HepG2 (cell line): ENCODE measurements around the gene MGAT5. TPM values are rescaled to one million over a fixed set of nuclear protein-coding genes. Genes with fewer than 3 reads are reported as not detected.

ENCODE experiments used
- ATAC-seq: fragments of 200-7000 bp; cut with Tn5 transposase; 3 replicates; pipeline ENCODE4 v1.9.1; 2020; ENCODE audit warnings: mild to moderate bottlenecking, moderate library complexity
- BruUV-seq: library from RNA; stranded (reverse); fragments of 400-500 nt; replicated peaks from 2 replicates; lab custom pipeline; 2021; lab: Mats Ljungman, UMichigan
- CTCF ChIA-PET: fragments of 300-600 bp; formaldehyde crosslinking; extraction: SDS; loops from one replicate; lab custom pipeline; 2021; ENCODE audit warnings: low total read pairs, inconsistent platforms, low intra/inter-chr PET ratio; lab: Yijun Ruan, JAX
- POLR2A ChIA-PET: fragments of 350-600 bp; sonication (Branson Sonifier 250); formaldehyde crosslinking; loops from one replicate; lab custom pipeline; 2020; ENCODE audit warnings: antibody characterized with exemption, inconsistent platforms; lab: Yijun Ruan, JAX
- DNase-seq: peaks from one replicate; pipeline ENCODE4 v3.0.0-alpha.2; 2015; ENCODE audit warnings: low spot score
- FAIRE-seq: peaks from 3 replicates; lab custom pipeline; 2011; peaks lifted over from hg19 to GRCh38; lab: Jason Lieb, UNC
- H2AFZ ChIP-seq: one replicate; pipeline ENCODE4 v1.6.1; 2011; ENCODE audit warnings: low read length, inconsistent platforms
- H3K27ac ChIP-seq: fragments of 300-600 bp; 3 replicates; pipeline ENCODE4 v1.8.0; 2011; ENCODE audit warnings: mixed run types, mild to moderate bottlenecking, mixed read lengths, low read length, inconsistent platforms; ENCODE audit not compliant: insufficient read depth; ENCODE audit errors: extremely low read length
- H3K27me3 ChIP-seq, 2 experiments: fragments of 200-600 bp in 1 of 2; 2 replicates in 1 of 2; 3 replicates in 1 of 2; pipeline versions ENCODE4 v1.6.0 to v1.8.0; 2011; ENCODE audit warnings: low read length in 2 of 2, mild to moderate bottlenecking in 2 of 2, moderate library complexity in 2 of 2, inconsistent platforms in 1 of 2; ENCODE audit not compliant: insufficient read depth in 2 of 2, control insufficient read depth in 1 of 2
- H3K36me3 ChIP-seq, 2 experiments: fragments of 200-600 bp in 1 of 2; replicated peaks in 1 of 2; 2 replicates in 1 of 2; 3 replicates in 1 of 2; pipeline versions ENCODE4 v1.5.1 to v1.8.0; 2011; ENCODE audit warnings: low read length in 2 of 2, inconsistent platforms in 1 of 2; ENCODE audit not compliant: insufficient read depth in 2 of 2, control insufficient read depth in 1 of 2
- H3K4me1 ChIP-seq: 2 replicates; pipeline ENCODE4 v1.5.1; 2012; ENCODE audit warnings: low read length, inconsistent platforms; ENCODE audit not compliant: insufficient read depth
- H3K4me2 ChIP-seq: 2 replicates; pipeline ENCODE4 v1.6.0; 2011; ENCODE audit warnings: low read depth, low read length, inconsistent platforms
- H3K4me3 ChIP-seq, 3 experiments: fragments of 200-600 bp in 1 of 3; sonication (generic), shearing (Covaris generic) in 1 of 3; replicated peaks in 1 of 3; 2 replicates each; pipeline ENCODE4 v1.5.1; 2011 to 2016; ENCODE audit warnings: low read length in 3 of 3, inconsistent platforms in 2 of 3, low read depth in 2 of 3, mild to moderate bottlenecking in 2 of 3, control low read depth in 1 of 3, mixed read lengths in 1 of 3; ENCODE audit not compliant: insufficient read depth in 1 of 3
- H3K79me2 ChIP-seq: one replicate; pipeline ENCODE4 v1.6.1; 2011; ENCODE audit warnings: low read length, inconsistent platforms; ENCODE audit not compliant: insufficient read depth
- H3K9ac ChIP-seq: 2 replicates; pipeline ENCODE4 v1.6.0; 2011; ENCODE audit warnings: mild to moderate bottlenecking, low read depth, low read length, inconsistent platforms; ENCODE audit not compliant: insufficient read depth
- H3K9me3 ChIP-seq: 2 replicates; pipeline ENCODE4 v1.5.1; 2012; ENCODE audit warnings: mild to moderate bottlenecking, low read length
- H4K20me1 ChIP-seq: 2 replicates; pipeline ENCODE4 v1.6.0; 2011; ENCODE audit warnings: inconsistent platforms, mild to moderate bottlenecking, low read length, moderate library complexity; ENCODE audit not compliant: insufficient read depth
- ARHGAP35 ChIP-seq: sonication (generic); formaldehyde crosslinking; IDR thresholded peaks from 2 replicates; pipeline ENCODE4 v1.9.0; 2022; ENCODE audit warnings: mild to moderate bottlenecking, inconsistent platforms, moderate library complexity, missing genetic modification reagents, borderline replicate concordance
- ATF1 ChIP-seq: IDR thresholded peaks from 2 replicates; pipeline ENCODE4 v1.6.1; 2016; ENCODE audit warnings: mild to moderate bottlenecking, control low read depth
- ELF3 ChIP-seq: IDR thresholded peaks from 2 replicates; pipeline ENCODE4 v1.6.1; 2016; ENCODE audit warnings: missing genetic modification reagents, missing compliant biosample characterization
- EP300 ChIP-seq, 3 experiments: sonication (generic) in 1 of 3; formaldehyde crosslinking in 1 of 3; IDR thresholded peaks; 2 replicates each; pipeline versions ENCODE4 v1.5.1 to v1.6.1; 2011 to 2020; ENCODE audit warnings: low read depth in 2 of 3, low read length in 2 of 3, borderline replicate concordance in 1 of 3, improper control_type of control experiment in 1 of 3, mild to moderate bottlenecking in 1 of 3, missing genetic modification reagents in 1 of 3, moderate library complexity in 1 of 3
- HDAC6 ChIP-seq: fragments of 200-600 bp; sonication (generic); IDR thresholded peaks from 2 replicates; pipeline ENCODE4 v1.7.0; 2017; ENCODE audit warnings: mild to moderate bottlenecking, antibody characterized with exemption, low read length, low read depth
- JUNB ChIP-seq: sonication (generic); formaldehyde crosslinking; IDR thresholded peaks from 2 replicates; pipeline ENCODE4 v1.8.0; 2022; ENCODE audit warnings: missing genetic modification reagents, mild to moderate bottlenecking, borderline replicate concordance
- MED8 ChIP-seq: sonication (generic); formaldehyde crosslinking; IDR thresholded peaks from 2 replicates; pipeline ENCODE4 v1.8.1; 2023; ENCODE audit warnings: mild to moderate bottlenecking, missing genetic modification reagents; ENCODE audit not compliant: insufficient replicate concordance
- PHB2 ChIP-seq: fragments of 450-650 bp; IDR thresholded peaks from 2 replicates; pipeline ENCODE4 v1.6.1; 2018; ENCODE audit not compliant: partially characterized antibody
- RFXAP ChIP-seq: sonication (generic); formaldehyde crosslinking; IDR thresholded peaks from 2 replicates; pipeline ENCODE4 v1.4.0; 2020; ENCODE audit warnings: missing genetic modification reagents, borderline replicate concordance
- SNRNP70 ChIP-seq: fragments of 200-400 bp; formaldehyde crosslinking; IDR thresholded peaks from 2 replicates; pipeline ENCODE4 v1.6.1; 2017; ENCODE audit warnings: mild to moderate bottlenecking, low read depth, low read length, moderate library complexity
- ZMYM3 ChIP-seq: sonication (generic); formaldehyde crosslinking; IDR thresholded peaks from 2 replicates; pipeline ENCODE4 v1.5.1; 2020; ENCODE audit warnings: mild to moderate bottlenecking, missing genetic modification reagents
- ZNF207 ChIP-seq: fragments of 450-650 bp; IDR thresholded peaks from 2 replicates; pipeline ENCODE4 v1.6.1; 2016; ENCODE audit warnings: antibody characterized with exemption, borderline replicate concordance
- ZNF501 ChIP-seq: sonication (generic); formaldehyde crosslinking; IDR thresholded peaks from 2 replicates; pipeline ENCODE4 v1.5.1; 2020; ENCODE audit warnings: mild to moderate bottlenecking, moderate library complexity, missing genetic modification reagents
- ZNF558 ChIP-seq: sonication (generic); formaldehyde crosslinking; IDR thresholded peaks from 2 replicates; pipeline ENCODE4 v1.9.0; 2022; ENCODE audit warnings: mild to moderate bottlenecking, missing genetic modification reagents, borderline replicate concordance
- ZNF776 ChIP-seq: sonication (generic); formaldehyde crosslinking; IDR thresholded peaks from 2 replicates; pipeline ENCODE4 v1.4.0; 2020; ENCODE audit warnings: mild to moderate bottlenecking, missing genetic modification reagents
- ZNF841 ChIP-seq: sonication (generic); formaldehyde crosslinking; IDR thresholded peaks from 2 replicates; pipeline ENCODE4 v1.8.1; 2023; ENCODE audit warnings: missing genetic modification reagents, borderline replicate concordance
- ZSCAN20 ChIP-seq: sonication (generic); formaldehyde crosslinking; IDR thresholded peaks from 2 replicates; pipeline ENCODE4 v1.4.0; 2020; ENCODE audit warnings: missing genetic modification reagents, mild to moderate bottlenecking, borderline replicate concordance
- WGBS: methylation state at CpG from one replicate; pipeline ENCODE4 v1.1.6; 2017; ENCODE audit warnings: low lambda C conversion rate; 5-methylcytosine and 5-hydroxymethylcytosine counted together
- in situ Hi-C: cut with HindIII; loops from 2 replicates; pipeline ENCODE4 v1.10.0; 2017; ENCODE audit warnings: low pct_unique_long_range_greater_than_20kb; ENCODE audit not compliant: extremely low pct_ligation_motif_present
- intact Hi-C: fragments of 100-400 bp; cut with micrococcal nuclease; formaldehyde crosslinking; loops from one replicate; pipeline ENCODE4 v1.10.0; 2022; ENCODE audit not compliant: unreplicated experiment
- polyA plus RNA-seq, 8 experiments: library from polyadenylated mRNA; depleted of rRNA in 3 of 8; stranded (reverse) in 7 of 8; unstranded in 1 of 8; fragments of >200 nt; fragmentation: Illumina TruSeq in 4 of 8; extraction: Trizol in 4 of 8; gene quantifications; 2 replicates each; pipeline versions ENCODE4 v1.2.1 to v1.2.3, GENCODE V29; 2011 to 2016; ENCODE audit warnings: low read depth in 4 of 8, missing spikeins in 1 of 8, mixed read lengths in 1 of 8; ENCODE audit not compliant: insufficient read depth in 1 of 8
- total RNA-seq, 5 experiments: library from RNA; depleted of rRNA; stranded (reverse); fragments of >200 nt; fragmentation: Illumina TruSeq; extraction: Trizol; gene quantifications; 2 replicates each; pipeline ENCODE4 v1.2.3, GENCODE V29; 2016; ENCODE audit warnings: low read depth in 1 of 5
- TF ChIP-seq, protein P1 (sequence below): sonication (generic); formaldehyde crosslinking; IDR thresholded peaks from 2 replicates; pipeline ENCODE4 v1.4.0; 2020; ENCODE audit warnings: missing genetic modification reagents
- TF ChIP-seq, protein P2 (sequence below): sonication (generic); formaldehyde crosslinking; IDR thresholded peaks from 2 replicates; pipeline ENCODE4 v1.5.0; 2020; ENCODE audit warnings: missing genetic modification reagents

The MGAT5 gene
- total and polyA plus RNA-seq, 2 of the 13 experiments (the other 11 are each of a cell fraction or from before 2014, with no cell fraction given), result 33.1 to 60.2 TPM

DNA sequence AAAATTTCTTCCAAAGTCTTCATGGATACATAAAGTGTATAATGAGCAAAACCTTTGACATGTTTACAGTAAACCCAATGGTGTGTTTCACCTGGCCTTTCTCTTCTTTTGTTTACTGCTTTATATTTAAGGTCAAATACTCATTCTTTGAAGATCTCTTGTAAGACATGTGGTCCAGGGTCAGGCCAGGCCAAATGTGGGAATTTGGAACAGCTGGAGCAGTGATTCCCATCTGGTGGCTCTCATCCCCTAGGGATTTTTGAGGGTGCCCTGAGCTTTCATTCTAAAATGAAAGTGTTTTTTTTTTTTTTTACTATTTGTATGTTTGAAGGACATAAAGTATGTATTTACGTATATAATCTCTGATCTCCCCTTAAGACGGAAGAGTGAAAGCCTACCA, 13.8 kb upstream of the MGAT5 start:
- intact Hi-C loops (no loop called here), in situ Hi-C loops (loop anchor here (10.0 kb wide), 1 partner anchor 175 kb away; no protein-coding TSS in a partner anchor)
- ATAC-seq (no peak), DNase-seq (no peak), FAIRE-seq (no peak)
- Histone ChIP-seq H4K20me1 (no peaks in the 10 kb centered on the region; the same call in 1 of the 2 replicates), H3K9ac (no peak overlapping the region), H3K9me3 (no peaks in the 10 kb centered on the region), H2AFZ (no peak overlapping the region), H3K4me2 (no peak overlapping the region), H3K27me3 (no peaks in the 10 kb centered on the region), H3K79me2 (peaks cover 23% of the 10 kb centered on the region), H3K4me3 (no peak overlapping the region), H3K4me1 (peaks cover 50% of the 10 kb centered on the region), H3K36me3 (no peaks in the 10 kb centered on the region), H3K27ac (no peak overlapping the region)
- 97% methylated on average over 2 of the region's 2 CpGs for WGBS
- ChIA-PET POLR2A (no interaction called here), CTCF (no interaction called here)
- TF ChIP-seq ZNF776 (CRISPR knock-in tag) (no peak), ZSCAN20 (CRISPR knock-in tag) (no peak), RFXAP (CRISPR knock-in tag) (no peak), ELF3 (no peak), MED8 (CRISPR knock-in tag) (no peak), ARHGAP35 (no peak)
- TF ChIP-seq, protein P1, sequence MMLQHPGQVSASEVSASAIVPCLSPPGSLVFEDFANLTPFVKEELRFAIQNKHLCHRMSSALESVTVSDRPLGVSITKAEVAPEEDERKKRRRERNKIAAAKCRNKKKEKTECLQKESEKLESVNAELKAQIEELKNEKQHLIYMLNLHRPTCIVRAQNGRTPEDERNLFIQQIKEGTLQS, result no peak
- no TSS peak for BruUV-seq

DNA sequence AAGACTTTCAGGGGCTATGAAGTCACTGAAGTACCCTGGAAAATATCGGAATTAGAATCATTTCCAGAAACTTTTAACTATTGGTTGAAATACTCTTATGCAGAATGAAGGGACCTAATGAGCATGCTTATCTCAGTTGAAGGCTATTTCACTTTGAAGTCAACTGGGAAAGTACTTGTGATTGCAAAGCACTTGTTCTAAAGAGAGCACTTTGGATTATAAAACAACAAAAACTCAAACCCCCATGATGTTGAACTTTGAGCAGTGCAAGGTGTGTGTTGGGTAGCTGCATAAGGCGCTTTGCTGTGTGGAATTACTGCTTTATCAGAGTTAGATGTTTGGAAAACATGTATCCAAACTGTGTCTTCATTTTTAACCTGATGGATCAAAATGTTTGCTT, 12.0 kb upstream of the MGAT5 start:
- DNase-seq (peak; percentile 91), ATAC-seq (peak; percentile 89), FAIRE-seq (peak; percentile 93)
- H3K4me1 ChIP-seq, result peaks cover 68% of the 10 kb centered on the region
- whole genome bisulfite sequencing, result 9% methylated on average over 2 of the region's 2 CpGs
- no peaks in the 10 kb centered on the region for H3K36me3 ChIP-seq
- no peaks in the 10 kb centered on the region; the same call in 1 of the 2 replicates for H4K20me1 ChIP-seq
- H3K27ac ChIP-seq, result peak overlapping the region; percentile 55
- H3K4me2 ChIP-seq, result peak overlapping the region; percentile 45
- in situ Hi-C loops (loop anchor here (10.0 kb wide), 1 partner anchor 173 kb away; no protein-coding TSS in a partner anchor), intact Hi-C loops (no loop called here)
- POLR2A ChIA-PET, result interaction anchor here (0.7 to 2.5 kb wide), 2 partner anchors 122 to 170 kb away, joined by 3 to 14 read pairs; no protein-coding TSS in a partner anchor
- BruUV-seq, result no TSS peak
- H3K9me3 ChIP-seq, result no peaks in the 10 kb centered on the region
- CTCF ChIA-PET, result interaction anchor here (1.5 kb wide), 1 partner anchor 124 kb away, joined by 5 read pairs; no protein-coding TSS in a partner anchor
- no peaks in the 10 kb centered on the region for H3K27me3 ChIP-seq
- H3K9ac ChIP-seq, result no peak overlapping the region
- H3K4me3 ChIP-seq, result peak overlapping the region in 1 of 3 experiments; percentile 0; a peak in 1 of 6 replicates
- H3K79me2 ChIP-seq, result peaks cover 33% of the 10 kb centered on the region
- no peak overlapping the region for H2AFZ ChIP-seq
- no peak for TF ChIP-seq JUNB (CRISPR knock-in tag)
- TF ChIP-seq ZNF841 (CRISPR knock-in tag), result no peak
- peak in 1 of 2 experiments; percentile 84; a peak in 1 of 4 replicates for TF ChIP-seq EP300 (IDR thresholded peaks at IDR 0.05; ENCODE audit: low read depth in 2 of 2, low read length in 2 of 2)
- peak; percentile 42; the same call in 1 of the 2 replicates for TF ChIP-seq EP300 (CRISPR knock-in tag; IDR thresholded peaks at IDR 0.05; ENCODE audit: borderline replicate concordance)
- TF ChIP-seq, protein P2, sequence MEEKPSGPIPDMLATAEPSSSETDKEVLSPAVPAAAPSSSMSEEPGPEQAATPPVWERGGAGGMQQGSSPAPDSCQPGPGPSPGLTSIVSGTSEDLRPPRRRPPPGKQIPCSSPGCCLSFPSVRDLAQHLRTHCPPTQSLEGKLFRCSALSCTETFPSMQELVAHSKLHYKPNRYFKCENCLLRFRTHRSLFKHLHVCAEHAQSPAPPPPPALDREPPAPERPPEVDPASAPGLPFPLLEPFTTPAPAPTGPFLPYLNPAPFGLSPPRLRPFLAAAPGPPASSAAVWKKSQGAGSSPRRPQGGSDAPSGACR, result no peak
- no peak for TF ChIP-seq ZNF207
- no peak for TF ChIP-seq ZNF558 (CRISPR knock-in tag)
- 0 out of 2 replicates have a peak, but pooled peaks have one; percentile 13 for TF ChIP-seq ZMYM3
- TF ChIP-seq ZNF501, result no peak
- TF ChIP-seq PHB2, result no peak
- TF ChIP-seq ATF1 (CRISPR knock-in tag), result peak; percentile 48; the same call in 1 of the 2 replicates
- TF ChIP-seq SNRNP70, result no peak
- no peak for TF ChIP-seq HDAC6
